ENCODE measurements around the gene ANKS1A.

DNA sequence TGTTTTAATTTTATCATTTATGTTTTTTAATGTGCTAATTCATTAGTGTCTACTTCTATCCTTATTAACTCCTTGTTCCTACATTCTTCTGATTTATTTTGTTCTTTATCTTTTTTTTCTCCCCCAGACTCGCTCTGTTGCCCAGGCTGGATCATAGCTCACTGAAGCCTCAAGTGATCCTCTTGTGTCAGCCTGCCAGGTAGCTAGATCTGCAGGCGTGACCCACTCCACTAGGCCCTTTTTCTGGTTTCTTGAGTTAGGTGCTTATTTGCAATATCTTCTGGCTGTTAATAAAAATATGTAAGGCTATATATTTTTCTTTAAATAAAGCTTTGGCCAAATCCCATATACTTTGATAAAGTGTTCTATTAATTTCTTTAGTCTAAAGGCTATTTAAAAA is 4.1 kb upstream of the ANKS1A start:
- TF ChIP-seq, protein P1, sequence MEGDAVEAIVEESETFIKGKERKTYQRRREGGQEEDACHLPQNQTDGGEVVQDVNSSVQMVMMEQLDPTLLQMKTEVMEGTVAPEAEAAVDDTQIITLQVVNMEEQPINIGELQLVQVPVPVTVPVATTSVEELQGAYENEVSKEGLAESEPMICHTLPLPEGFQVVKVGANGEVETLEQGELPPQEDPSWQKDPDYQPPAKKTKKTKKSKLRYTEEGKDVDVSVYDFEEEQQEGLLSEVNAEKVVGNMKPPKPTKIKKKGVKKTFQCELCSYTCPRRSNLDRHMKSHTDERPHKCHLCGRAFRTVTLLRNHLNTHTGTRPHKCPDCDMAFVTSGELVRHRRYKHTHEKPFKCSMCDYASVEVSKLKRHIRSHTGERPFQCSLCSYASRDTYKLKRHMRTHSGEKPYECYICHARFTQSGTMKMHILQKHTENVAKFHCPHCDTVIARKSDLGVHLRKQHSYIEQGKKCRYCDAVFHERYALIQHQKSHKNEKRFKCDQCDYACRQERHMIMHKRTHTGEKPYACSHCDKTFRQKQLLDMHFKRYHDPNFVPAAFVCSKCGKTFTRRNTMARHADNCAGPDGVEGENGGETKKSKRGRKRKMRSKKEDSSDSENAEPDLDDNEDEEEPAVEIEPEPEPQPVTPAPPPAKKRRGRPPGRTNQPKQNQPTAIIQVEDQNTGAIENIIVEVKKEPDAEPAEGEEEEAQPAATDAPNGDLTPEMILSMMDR (IDR thresholded peaks at IDR 0.05 in 8 of 11, conservative IDR thresholded peaks at IDR 0.05 in 3 of 11), result no peak
- no peak for TF ChIP-seq POLR2A (IDR thresholded peaks at IDR 0.05)
- TF ChIP-seq POLR2AphosphoS5 (IDR thresholded peaks at IDR 0.05), result no peak
